Sigmoid colon (tissue), 7 donors: ENCODE data around the gene RRP7A. TPM values are rescaled to one million over a fixed set of nuclear protein-coding genes. Genes with fewer than 3 reads are reported as not detected.
"Not testable (repeated sequence)": the region's sequence is repeated elsewhere in the genome, so short reads cannot be mapped to it uniquely, and the experiment has no call there.

ENCODE experiments used
- DNase-seq: peaks from one replicate; pipeline ENCODE4 v3.0.0-alpha.2; 2019
- H3K27ac ChIP-seq, 4 donors: fragments of 200-600 bp; sonication (generic); one replicate each; pipeline ENCODE4 v1.5.1; 2016 to 2019; ENCODE audit warnings: mild to moderate bottlenecking in 1 of 4
- H3K27me3 ChIP-seq, 3 donors: fragments of 200-600 bp; sonication (generic); one replicate each; pipeline ENCODE4 v1.5.1; 2019; ENCODE audit warnings: mild to moderate bottlenecking in 1 of 3
- H3K36me3 ChIP-seq, 4 donors: fragments of 200-600 bp; sonication (generic); one replicate each; pipeline ENCODE4 v1.5.1; 2016 to 2019
- H3K4me1 ChIP-seq, 4 donors: fragments of 200-600 bp; sonication (generic); one replicate each; pipeline ENCODE4 v1.5.1; 2017 to 2019
- H3K4me3 ChIP-seq, 4 donors: fragments of 200-600 bp; sonication (generic); one replicate each; pipeline ENCODE4 v1.5.1; 2017 to 2019; ENCODE audit warnings: mild to moderate bottlenecking in 2 of 4, moderate library complexity in 1 of 4
- H3K9me3 ChIP-seq, 4 donors: fragments of 200-600 bp in 3 of 4; sonication (generic) in 3 of 4; one replicate each; pipeline versions ENCODE4 v1.5.1 to v1.6.1; 2013 to 2019
- CTCF ChIP-seq, 4 experiments: fragments of 450-650 bp in 3 of 4; fragments of 200-600 bp in 1 of 4; IDR thresholded peaks; one replicate each; pipeline ENCODE4 v1.5.1; 2016 to 2019; ENCODE audit warnings: antibody characterized with exemption in 4 of 4, mild to moderate bottlenecking in 3 of 4, moderate library complexity in 2 of 4
- EP300 ChIP-seq, 4 donors: sonication (generic); formaldehyde crosslinking; IDR thresholded peaks; one replicate each; pipeline ENCODE4 v1.6.1; 2017; ENCODE audit warnings: antibody characterized with exemption in 4 of 4
- POLR2A ChIP-seq, 2 donors: fragments of 450-650 bp; IDR thresholded peaks; one replicate each; pipeline ENCODE4 v1.6.1; 2016; ENCODE audit warnings: antibody characterized with exemption in 2 of 2, mild to moderate bottlenecking in 2 of 2, moderate library complexity in 2 of 2
- POLR2AphosphoS5 ChIP-seq, 4 donors: sonication (generic); formaldehyde crosslinking; IDR thresholded peaks; one replicate each; pipeline ENCODE4 v1.6.1; 2017; ENCODE audit warnings: antibody characterized with exemption in 4 of 4
- WGBS, 2 donors: extraction: QIAGEN DNeasy Blood & Tissue Kit; methylation state at CpG; one replicate each; pipeline ENCODE4 v1.1.7; 2013; 5-methylcytosine and 5-hydroxymethylcytosine counted together
- intact Hi-C: fragments of 100-400 bp; cut with DNase I; formaldehyde crosslinking; loops from one replicate; pipeline ENCODE4 v1.15.1; 2023
- polyA plus RNA-seq, 3 donors: library from polyadenylated mRNA; stranded (reverse); fragments of 200-250 nt; gene quantifications; one replicate each; pipeline ENCODE4 v1.2.3, GENCODE V29; 2013
- total RNA-seq, 4 donors: library from RNA; depleted of rRNA; stranded (reverse); fragments of >200 nt; gene quantifications; one replicate each; pipeline ENCODE4 v1.1.0, GENCODE V29; 2016
- donor health status: healthy with polysubstance abuse.
- donor health status: Bipolar disorder and iron deficiency.
- donor health status: healthy.

RRP7A gene
- total RNA-seq (10 to 100 TPM; 16.3 to 20.0 (median 18.4) TPM), polyA plus RNA-seq (10 to 100 TPM in 2 of 3 donors, 1 to 10 TPM in 1; 6.6 to 39.9 (median 19.7) TPM)

- 3 to 7% methylated on average over 65 of the region's 65 CpGs for WGBS, 2 donors
- Histone ChIP-seq H3K27ac (peak within 1 kb of the TSS; percentile 69 to 81 (median 78)), H3K9me3 (no peaks in the 10 kb centered on the region), H3K27me3 (no peaks in the 10 kb centered on the region), H3K36me3 (peaks cover 0 to 24% (median 5%) of the 10 kb centered on the region in 4 donors), H3K4me1 (peaks cover 0 to 12% (median 7%) of the 10 kb centered on the region in 4 donors), H3K4me3 (peak within 1 kb of the TSS; percentile 69 to 98 (median 80))
- DNase-seq: peak; percentile 87
- TF ChIP-seq POLR2AphosphoS5 (IDR thresholded peaks at IDR 0.05): peak; percentile 66 to 95 (median 78)
- TF ChIP-seq CTCF (IDR thresholded peaks at IDR 0.05): no peak
- no peak for TF ChIP-seq EP300 (IDR thresholded peaks at IDR 0.05)
- TF ChIP-seq POLR2A (IDR thresholded peaks at IDR 0.05): peak; percentile 42 to 84
- intact Hi-C loops: no loop called here
Observed at GRCh38 chr22:42519525-42520401, at the start of gene RRP7A. TSS of gene RRP7A (minus strand) at chr22:42519796. CDS start at chr22:42519786, 10 bp downstream.

- H3K4me1 ChIP-seq, intact Hi-C loops, H3K27ac ChIP-seq, H3K4me3 ChIP-seq, H3K9me3 ChIP-seq, H3K27me3 ChIP-seq, DNase-seq: not testable (repeated sequence)
- WGBS, 2 donors: 80 to 89% methylated on average over 5 to 6 of the region's 6 CpGs
- peaks cover 0 to 27% (median 0%) of the 10 kb centered on the region in 4 donors for H3K36me3 ChIP-seq
Observed at GRCh38 chr22:42567950-42568349, 48.4 kb upstream of the RRP7A start.

GRCh38 chr22:42565956-42566355 is 46.4 kb upstream of the RRP7A start:
- DNase-seq: no peak
- intact Hi-C loops: no loop called here
- H3K27ac ChIP-seq: no peak overlapping the region
- H3K4me3 ChIP-seq: no peak overlapping the region
- H3K9me3 ChIP-seq: no peaks in the 10 kb centered on the region
- no peaks in the 10 kb centered on the region for H3K4me1 ChIP-seq
- TF ChIP-seq POLR2A (IDR thresholded peaks at IDR 0.05) (no peak), CTCF (IDR thresholded peaks at IDR 0.05) (no peak), POLR2AphosphoS5 (IDR thresholded peaks at IDR 0.05) (no peak), EP300 (IDR thresholded peaks at IDR 0.05) (no peak)
- H3K27me3 ChIP-seq: no peaks in the 10 kb centered on the region
- 95% methylated on average over 12 of the region's 12 CpGs for WGBS, 2 donors
- peaks cover 0 to 9% (median 0%) of the 10 kb centered on the region in 4 donors for H3K36me3 ChIP-seq

- DNase-seq: no peak
- no peak overlapping the region for H3K27ac ChIP-seq
- 97 to 98% methylated on average over 17 of the region's 17 CpGs for WGBS, 2 donors
- H3K27me3 ChIP-seq: no peaks in the 10 kb centered on the region
- H3K9me3 ChIP-seq: no peaks in the 10 kb centered on the region
- peaks cover 0 to 3% (median 0%) of the 10 kb centered on the region in 4 donors for H3K36me3 ChIP-seq
- TF ChIP-seq EP300 (IDR thresholded peaks at IDR 0.05): no peak
- no peaks in the 10 kb centered on the region for H3K4me1 ChIP-seq
- intact Hi-C loops: no loop called here
- no peak overlapping the region for H3K4me3 ChIP-seq
Observed at GRCh38 chr22:42564699-42565098, 45.1 kb upstream of the RRP7A start.

GRCh38 chr22:42563943-42564342 is 44.3 kb upstream of the RRP7A start:
- DNase-seq, H3K4me1 ChIP-seq, H3K9me3 ChIP-seq, H3K4me3 ChIP-seq, H3K27ac ChIP-seq, intact Hi-C loops, H3K36me3 ChIP-seq, H3K27me3 ChIP-seq: not testable (repeated sequence)
- WGBS, 2 donors: 75 to 93% methylated on average over 3 of the region's 3 CpGs

- H3K27me3 ChIP-seq: no peaks in the 10 kb centered on the region
- no peak overlapping the region for H3K4me3 ChIP-seq
- TF ChIP-seq POLR2AphosphoS5 (IDR thresholded peaks at IDR 0.05) (no peak), EP300 (IDR thresholded peaks at IDR 0.05) (no peak), POLR2A (IDR thresholded peaks at IDR 0.05) (no peak), CTCF (IDR thresholded peaks at IDR 0.05) (no peak)
- H3K4me1 ChIP-seq: no peaks in the 10 kb centered on the region
- intact Hi-C loops: no loop called here
- WGBS, 2 donors: 74 to 93% methylated on average over 2 of the region's 2 CpGs
- no peak overlapping the region for H3K27ac ChIP-seq
- DNase-seq: no peak
- H3K36me3 ChIP-seq: peaks cover 0 to 3% (median 0%) of the 10 kb centered on the region in 4 donors
- no peaks in the 10 kb centered on the region for H3K9me3 ChIP-seq
Observed at GRCh38 chr22:42562684-42563083, 43.1 kb upstream of the RRP7A start.
